Left colon (tissue), 2 donors: ENCODE results near the gene PCED1B. TPM values are rescaled to one million over a fixed set of nuclear protein-coding genes. Genes with fewer than 3 reads are reported as not detected.

Experiments used
- ATAC-seq: fragments of 200-7000 bp; cut with Tn5 transposase; one replicate; pipeline ENCODE4 v1.9.1; 2020; ENCODE audit warnings: mild to moderate bottlenecking, moderate library complexity
- DNase-seq, 2 donors: peaks; one replicate each; pipeline ENCODE4 v3.0.0-alpha.2; 2020
- intact Hi-C, 2 donors: fragments of 100-400 bp; cut with DNase I in 1 of 2; cut with micrococcal nuclease in 1 of 2; formaldehyde crosslinking; loops; one replicate each; pipeline versions ENCODE4 v1.11.2 to v1.14.0; 2022; cut with DNase I, micrococcal nuclease
- total RNA-seq, 2 donors: library from RNA; stranded (reverse); fragmentation: NEBNext Ultra II Directional; extraction: Animal tissue kit (Norgen Biotek cat#: 25700); gene quantifications; one replicate each; pipeline ENCODE4 v1.2.1, GENCODE V29; 2021
- donor health status: DM: no; HTN: no; CAD: no.
- donor health status: DM: yes; HTN: yes; CAD: no.

The PCED1B gene
- total RNA-seq, 2 donors from 2014 or later, result 1.0 to 3.3 TPM

DNA sequence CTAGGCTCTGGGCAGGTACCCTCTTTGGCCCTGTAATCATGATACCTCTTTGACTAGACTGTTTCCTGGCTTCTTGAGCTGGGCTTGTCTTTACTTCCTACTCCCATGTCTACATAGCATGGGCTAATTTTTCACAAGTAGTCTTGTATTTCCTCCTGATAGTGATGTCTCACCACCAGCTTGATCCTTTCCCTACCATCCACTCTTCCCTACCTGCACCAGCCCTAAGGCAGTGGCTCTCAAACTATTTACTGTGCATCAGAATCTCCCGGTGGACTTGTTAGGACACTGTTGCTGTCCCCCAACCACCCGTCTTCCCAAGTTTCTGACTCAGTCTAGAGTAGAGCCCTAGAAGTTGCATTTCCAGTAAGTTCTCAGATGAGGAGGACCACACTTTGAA is 163.0 kb downstream of the PCED1B start:
- no peak for DNase-seq
- ATAC-seq, result no peak
- intact Hi-C loops, result no loop called here

DNA sequence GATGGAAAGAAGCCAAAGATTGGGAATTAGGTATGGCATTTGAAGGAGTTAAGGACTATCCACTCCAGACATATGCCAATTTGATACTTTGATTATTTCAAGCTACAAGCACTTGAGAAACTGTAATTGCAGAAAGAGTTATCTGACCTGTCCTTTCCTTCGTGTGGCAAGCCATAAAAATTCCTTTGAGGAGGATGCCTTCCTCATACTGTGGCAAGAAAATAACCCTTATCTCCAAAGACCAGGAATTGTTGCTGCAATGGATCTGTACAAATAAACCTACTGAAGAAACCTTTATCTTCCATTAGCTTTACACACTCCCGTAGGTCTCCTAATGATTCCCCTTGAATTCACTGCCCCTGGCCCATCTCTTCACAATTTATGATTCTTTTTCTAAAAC is 165.4 kb downstream of the PCED1B start:
- ATAC-seq, result no peak

DNA sequence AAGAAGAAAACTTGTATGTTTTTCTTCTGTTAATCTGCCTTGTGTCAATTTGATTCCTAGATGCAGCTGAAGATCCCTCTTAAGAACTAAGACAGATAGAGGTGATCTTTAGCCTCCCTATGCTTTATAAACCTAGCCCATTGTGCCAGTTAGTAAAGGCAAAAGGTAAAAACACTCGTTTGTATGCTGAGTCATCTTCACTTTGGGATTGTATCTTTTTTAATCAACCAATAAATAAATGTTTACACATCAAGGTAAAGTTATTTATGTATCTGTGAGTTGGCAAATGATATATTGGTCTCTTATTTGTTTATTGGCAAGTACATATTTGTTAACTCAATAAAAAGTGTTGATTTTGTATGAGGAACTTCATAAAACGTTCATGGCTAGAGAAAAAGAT is 166.2 kb downstream of the PCED1B start:
- intact Hi-C loops, result no loop called here
- DNase-seq, result no peak
- ATAC-seq, result no peak

More for the DNA sequence above, 165.4 kb downstream of the PCED1B start:
- intact Hi-C loops, result no loop called here
- no peak for DNase-seq

DNA sequence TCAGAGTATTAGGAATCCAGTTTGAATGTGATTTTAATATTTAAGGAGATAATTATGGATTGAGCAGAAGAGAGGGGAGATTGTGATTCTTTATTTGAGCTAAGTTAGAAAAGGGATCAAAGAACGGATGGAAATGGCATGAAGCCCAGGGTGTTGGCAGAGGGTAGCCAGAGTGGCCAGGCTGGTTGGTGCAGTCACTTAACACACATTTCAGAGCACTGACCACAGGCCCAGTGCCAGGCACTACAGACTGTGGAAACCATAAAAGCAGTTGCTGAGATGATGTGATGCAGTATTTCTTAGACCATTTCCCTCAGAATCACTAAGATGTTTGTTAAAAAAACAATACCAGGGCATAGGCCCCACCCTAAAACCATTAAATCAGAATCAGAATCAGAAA is 168.0 kb downstream of the PCED1B start:
- ATAC-seq, result peak; percentile 48
- DNase-seq, result no peak
- intact Hi-C loops, result no loop called here

DNA sequence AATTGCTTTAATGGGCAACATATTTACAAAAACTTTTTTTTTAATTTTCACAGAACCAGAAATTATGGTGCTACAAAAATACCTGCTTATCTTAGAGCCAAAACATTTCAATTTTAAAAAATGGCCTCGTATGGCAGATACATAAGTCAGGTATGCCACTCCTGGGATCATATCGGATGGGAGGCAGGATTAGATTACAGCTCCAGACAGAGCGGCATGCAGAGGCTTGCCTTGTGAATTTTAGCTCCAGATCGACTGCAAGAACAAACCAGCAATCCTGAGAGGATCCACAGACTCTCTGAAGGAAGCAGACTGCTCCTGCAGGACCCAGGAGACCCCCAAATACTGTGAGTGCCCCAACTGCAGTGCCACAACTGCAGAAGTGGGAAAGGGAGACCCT is 169.7 kb downstream of the PCED1B start:
- ATAC-seq (no peak), DNase-seq (no peak)
- intact Hi-C loops, result no loop called here

DNA sequence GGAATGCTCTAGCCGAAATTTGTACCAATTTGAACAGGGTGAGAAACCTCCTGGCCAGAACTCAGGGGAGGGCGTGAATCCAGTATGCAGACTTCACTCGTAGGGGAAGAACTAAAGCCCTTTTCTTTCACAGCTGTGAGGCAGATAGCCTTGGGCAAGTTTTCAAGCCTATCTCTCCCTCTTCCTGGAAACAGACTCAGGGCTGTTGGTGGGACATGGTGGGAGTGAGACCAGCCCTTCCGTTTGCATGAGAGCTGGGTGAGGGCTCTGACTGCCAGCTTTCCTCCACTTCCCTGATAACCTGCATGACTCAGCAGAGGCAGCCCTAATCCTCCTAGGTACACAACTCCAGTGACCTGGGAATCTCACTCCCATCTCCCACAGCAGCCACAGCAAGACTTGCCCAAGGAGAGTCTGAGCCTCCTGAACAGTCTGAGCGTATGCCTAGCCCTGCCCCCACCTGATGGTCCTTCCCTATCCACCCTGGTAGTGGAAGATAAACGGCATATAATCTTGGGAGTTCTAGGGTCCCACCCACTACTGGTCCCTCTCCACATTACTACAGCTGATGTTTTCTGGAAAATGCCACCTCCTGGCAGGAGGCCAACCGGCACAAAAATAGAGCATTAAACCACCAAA is 170.4 kb downstream of the PCED1B start:
- ATAC-seq, result no peak
- intact Hi-C loops, result no loop called here
- DNase-seq, result no peak

DNA sequence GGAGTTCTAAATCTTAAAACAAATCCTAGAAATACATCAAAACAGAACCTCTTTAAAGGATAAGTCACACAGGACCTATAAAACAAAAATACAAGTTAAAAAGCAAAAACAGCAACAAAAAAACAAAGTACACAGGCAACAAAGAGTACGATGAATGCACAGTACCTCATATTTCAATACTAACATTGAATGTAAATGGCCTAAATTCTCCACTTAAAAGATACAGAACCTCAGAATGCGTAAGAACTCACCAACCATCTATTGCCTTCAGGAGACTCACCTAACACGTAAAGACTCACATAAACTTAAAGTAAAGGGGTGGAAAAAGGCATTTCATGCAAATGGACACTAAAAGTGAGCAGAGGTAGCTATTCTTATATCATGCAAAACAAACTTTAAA is 172.5 kb downstream of the PCED1B start:
- ATAC-seq (no peak), DNase-seq (no peak)
- intact Hi-C loops, result no loop called here

DNA sequence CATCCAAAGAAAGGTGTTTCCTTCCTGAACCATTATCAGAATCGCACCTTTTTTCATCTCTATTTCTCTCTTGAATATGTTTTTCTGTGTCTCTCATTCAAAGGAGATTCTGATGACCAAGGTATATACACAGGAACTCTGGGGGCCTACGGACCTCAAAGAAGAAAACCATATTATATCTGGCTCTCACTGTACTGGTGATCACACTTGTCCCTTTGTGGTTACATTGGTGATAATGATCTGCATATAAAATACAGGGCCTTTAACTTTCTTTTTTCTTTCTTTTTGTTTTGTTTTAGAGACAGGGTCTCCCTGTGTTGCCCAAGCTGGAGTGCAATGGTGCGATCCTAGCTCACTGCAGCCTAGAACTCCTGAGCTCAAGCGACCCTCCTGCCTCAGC is 185.5 kb downstream of the PCED1B start:
- no peak for ATAC-seq
- DNase-seq, result no peak
- intact Hi-C loops, result no loop called here

DNA sequence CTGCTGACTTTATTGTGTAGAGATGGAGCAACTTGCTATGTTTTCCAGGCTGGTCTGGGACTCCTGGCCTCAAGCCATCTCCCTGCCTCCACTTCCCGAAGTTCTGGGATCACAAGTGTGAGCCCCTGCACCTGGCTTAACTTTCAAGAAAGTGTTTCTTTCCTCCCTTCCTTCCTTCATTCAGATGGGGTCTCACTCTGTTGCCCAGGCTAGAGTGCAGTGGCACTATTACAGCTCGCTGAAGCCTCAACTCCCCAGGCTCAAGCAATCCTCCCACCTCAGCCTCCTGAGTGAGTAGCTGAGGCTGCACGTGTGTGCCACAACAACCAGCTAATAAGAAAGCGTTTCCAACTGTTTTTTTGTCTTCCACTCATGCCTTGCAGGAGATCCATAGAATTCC is 186.0 kb downstream of the PCED1B start:
- intact Hi-C loops, result no loop called here
- DNase-seq, result no peak
- no peak for ATAC-seq

DNA sequence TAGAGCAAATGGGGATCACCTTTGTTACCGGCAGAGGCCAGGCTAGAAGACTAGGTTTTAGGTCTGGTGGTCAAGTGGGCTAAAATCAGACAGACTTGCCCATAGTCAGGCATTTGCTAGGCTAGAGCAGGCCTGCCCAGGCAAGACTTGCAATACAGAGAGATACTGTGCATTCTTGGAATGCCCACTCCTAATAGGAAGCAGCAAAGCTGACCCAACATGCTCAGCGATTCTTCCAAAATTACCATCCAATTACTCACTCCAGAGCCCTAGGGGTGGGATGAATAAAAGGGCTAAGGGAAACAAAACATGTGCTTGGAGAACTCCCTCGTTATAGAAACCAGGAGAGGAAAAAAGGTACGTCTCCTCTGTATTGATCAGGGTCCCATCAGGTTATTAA is 188.2 kb downstream of the PCED1B start:
- no peak for ATAC-seq
- intact Hi-C loops, result no loop called here

DNA sequence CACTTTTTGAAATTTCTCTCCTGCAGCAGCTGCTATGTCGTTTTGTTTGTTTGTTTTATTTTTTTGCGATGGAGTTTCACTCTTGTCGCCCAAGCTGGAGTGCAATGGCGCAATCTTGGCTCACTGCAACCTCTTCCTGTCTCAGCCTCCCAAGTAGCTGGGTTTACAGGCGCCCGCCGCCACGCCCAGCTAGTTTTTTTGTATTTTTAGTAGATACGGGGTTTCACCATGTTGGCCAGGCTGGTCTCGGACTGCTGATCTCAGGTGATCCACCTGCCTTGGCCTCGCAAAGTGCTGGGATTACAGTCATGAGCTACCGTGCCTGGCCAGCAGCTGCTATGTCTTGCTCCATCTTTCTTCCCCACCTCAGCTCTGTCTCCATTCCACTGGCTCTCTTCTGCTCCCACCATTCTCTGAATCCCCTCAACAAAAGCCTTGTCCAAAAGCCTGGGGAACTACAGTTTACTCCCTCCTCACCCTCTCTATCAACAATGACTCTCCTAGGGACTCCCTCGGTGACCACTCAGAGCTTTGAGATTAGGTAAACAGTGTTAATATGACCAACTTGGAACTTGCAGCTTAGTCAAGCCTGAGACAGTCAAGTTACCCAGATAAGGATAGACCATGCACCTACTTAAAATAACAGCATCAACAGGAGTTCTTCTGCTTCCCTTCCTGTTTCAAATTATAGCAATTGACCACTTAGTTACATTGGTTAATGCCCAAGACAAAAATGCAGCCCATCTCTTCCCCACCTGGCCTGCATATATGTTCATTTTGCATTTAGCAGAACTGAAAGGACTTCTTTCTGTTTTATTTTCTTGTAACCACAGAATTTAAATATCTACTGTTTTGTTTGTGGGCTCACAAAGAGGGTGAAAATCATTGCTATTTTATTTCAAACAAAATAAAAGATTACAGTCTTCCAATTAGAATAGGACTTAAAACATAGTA is 189.4 kb downstream of the PCED1B start:
- no peak for ATAC-seq
- DNase-seq, result no peak
- intact Hi-C loops, result no loop called here

More for the DNA sequence above, 188.2 kb downstream of the PCED1B start:
- no peak for DNase-seq

DNA sequence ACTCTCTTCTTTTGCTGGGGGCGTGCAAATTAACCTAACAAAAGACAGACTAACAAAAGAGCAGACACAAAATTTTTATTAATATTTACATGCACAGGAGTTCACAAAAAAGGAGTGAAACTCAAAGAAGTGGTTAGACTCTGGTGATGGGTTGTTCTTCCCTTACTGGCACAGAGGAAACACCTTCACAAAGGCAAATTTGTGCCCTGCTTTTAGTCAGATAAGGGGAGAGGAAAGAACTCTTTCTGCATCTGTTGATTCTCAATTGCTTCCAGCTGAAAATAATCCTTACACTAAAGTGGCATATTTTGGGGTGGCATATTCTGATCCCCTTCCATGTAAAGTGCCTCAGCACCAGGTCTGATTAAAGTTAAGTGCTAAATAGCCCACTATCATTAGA is 190.5 kb downstream of the PCED1B start:
- no peak for ATAC-seq
- DNase-seq, result no peak
- intact Hi-C loops, result no loop called here

DNA sequence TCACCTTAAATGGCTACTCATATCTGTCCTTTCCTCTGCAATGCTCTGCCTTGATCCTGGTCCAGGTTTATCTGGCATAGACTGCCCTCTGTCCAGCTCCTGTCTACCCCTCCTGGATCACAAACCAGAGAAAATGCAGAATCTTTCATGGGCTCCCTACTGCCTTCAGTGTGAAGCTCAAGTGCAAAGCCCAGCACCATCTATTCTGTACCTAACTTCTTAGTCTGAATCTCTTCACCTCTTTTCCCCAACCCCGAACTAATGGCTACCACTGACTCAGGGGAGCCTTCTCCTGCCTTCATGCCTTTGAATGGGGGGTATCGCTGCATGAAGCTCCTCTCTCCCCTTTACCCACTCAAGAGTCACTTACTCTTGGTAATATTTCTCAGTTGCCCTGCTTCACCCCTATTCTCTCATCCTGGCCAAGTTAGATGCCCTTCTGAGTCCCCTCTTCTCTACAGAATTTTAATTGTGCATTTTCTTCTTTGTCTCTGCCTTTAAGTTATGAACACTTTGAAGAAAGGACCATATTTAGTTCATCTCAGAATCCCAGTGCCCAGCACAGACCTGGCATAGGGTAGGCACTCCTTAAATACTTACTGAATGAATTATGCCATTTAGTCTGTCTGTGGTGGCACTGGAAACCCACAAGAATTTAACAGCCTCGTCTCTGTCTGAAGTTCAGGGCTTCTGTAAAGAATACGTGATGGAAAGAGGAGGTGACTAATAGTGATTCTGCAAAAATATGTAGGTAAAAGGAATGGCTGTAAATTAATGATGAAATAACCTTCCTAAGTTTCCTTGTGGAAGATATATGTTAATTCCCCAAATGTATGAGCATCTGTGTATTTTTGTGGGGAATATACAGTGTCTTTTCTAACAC is 191.6 kb downstream of the PCED1B start:
- intact Hi-C loops, result no loop called here
- DNase-seq (no peak), ATAC-seq (no peak)

DNA sequence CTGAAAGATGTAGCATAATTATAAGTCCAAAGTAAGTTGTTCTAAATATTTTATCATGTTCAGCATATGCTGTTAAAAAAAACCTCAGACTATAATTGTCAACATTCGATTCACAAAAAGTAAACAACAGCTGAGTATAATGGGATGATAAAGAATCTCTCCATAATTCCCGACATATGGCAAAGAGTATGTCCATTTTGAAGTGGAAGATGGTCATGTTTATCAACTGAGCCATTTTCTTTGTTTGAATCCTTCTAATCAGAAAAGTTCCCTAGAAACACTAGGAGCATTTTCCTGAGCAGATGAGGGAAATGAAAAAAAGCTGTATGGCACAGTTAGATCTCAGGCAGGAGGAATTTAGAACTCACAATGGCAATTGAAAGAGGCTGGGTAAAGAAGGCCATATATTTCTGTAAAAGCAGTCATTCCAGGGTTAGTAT is 192.4 kb downstream of the PCED1B start:
- intact Hi-C loops, result no loop called here
- DNase-seq (no peak), ATAC-seq (no peak)

DNA sequence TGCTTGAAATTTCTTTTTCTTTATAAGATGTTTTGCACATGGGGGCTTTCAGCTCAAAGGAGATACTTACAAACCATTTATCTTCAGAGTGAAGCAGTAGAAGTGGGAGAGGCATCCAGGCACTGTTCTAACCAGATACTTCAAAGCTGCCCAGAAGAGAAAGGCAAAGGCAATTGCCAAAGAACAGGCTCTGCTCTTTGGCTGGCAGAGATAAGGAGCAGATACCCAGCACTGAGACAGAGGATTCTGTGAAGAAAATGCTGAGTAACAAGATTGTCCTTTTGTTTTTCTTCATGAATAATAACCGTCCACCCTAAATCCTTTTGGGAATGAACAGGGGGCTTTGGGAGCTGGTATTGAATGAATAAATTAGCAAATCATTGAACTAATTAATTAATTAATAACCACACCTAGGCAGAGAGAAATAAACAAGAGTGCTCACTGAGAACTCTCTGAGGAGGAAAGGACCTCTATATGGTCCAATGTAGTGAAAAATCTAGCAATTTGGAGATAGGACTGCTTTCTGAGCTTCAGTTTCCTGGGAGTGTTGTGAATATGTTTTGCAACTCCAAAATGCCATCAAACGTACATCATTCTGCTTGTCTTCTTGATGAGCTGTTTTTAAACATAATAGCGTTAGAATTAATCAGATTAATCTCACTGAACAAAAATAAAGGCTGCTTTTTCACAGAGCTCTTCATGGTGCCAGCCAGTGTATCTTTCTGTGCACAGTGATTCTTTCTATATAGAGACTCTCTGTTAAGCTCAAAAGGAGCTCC is 193.2 kb downstream of the PCED1B start:
- intact Hi-C loops, result no loop called here
- DNase-seq (no peak), ATAC-seq (no peak)

DNA sequence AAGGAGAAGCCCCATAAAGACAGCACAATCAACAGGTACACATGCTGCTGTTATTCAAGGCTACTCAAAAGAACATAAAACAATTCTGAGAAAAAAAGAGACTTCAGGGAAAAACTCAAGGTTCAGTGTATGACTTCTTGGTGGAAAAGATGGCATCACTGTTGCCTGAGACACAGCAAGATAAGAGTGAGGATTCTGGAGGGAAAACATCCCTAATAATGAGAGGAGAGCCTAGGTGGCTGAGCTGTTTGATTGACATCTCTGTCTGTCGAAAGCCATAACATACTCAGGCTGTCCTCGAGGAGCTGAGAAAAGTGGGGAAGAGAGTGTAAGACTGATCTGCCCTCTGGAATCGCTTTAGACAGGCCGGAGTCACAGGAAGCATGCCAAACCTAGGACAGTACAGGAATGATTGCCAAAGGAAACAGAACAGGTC is 193.8 kb downstream of the PCED1B start:
- intact Hi-C loops, result no loop called here
- DNase-seq (no peak), ATAC-seq (no peak)

DNA sequence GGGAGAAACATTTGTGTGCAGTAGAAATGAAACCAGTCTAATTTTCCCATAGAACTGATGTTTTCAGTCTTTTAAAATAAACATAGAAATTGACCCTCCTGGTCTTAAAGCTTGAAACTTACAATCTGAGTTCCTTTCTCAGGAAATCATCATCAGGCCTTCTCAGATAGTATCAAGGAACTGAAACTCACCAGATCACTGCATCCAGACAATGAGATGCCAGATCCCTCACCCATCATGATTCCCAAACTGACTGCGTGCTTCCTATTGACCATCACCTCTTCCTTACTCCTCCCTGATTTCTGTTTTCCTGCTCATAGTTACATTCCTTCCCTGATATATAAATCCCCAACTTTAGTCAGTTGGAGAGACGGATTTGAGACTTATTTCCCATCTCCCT is 195.3 kb downstream of the PCED1B start:
- ATAC-seq, result no peak
- intact Hi-C loops, result no loop called here
- DNase-seq, result no peak

DNA sequence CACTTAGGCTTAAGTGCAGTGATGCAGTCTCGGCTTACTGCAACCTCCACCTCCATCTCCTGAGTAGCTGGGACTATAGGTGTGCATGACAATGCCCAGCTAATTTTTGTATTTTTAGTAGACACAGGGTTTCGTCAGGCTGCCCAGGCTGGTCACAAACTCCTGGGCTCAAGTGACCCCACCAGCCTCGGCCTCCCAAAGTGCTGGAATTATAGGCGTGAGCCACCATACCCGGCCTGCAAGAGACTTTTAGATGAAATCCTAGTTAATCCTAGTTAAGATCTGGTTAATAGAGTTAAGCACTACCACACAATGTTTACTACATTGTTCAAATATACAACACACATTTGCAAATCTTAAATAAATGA is 196.8 kb downstream of the PCED1B start:
- ATAC-seq (peak; percentile 7), DNase-seq (no peak)
- intact Hi-C loops, result no loop called here
